H9 (cell line): ENCODE measurements around the gene ALG9. TPM values are rescaled to one million over a fixed set of nuclear protein-coding genes. Genes with fewer than 3 reads are reported as not detected.

Experiments
- DNase-seq: peaks from one replicate; pipeline ENCODE4 v3.0.0-alpha.2; 2017
- H2AFZ ChIP-seq: one replicate; pipeline ENCODE4 v1.6.1; 2013; ENCODE audit warnings: mild to moderate bottlenecking, low read length, control low read depth, moderate library complexity
- H2AK5ac ChIP-seq: 2 replicates; pipeline ENCODE4 v1.6.1; 2013; ENCODE audit warnings: low read length, control low read depth, mixed read lengths; ENCODE audit not compliant: insufficient read length
- H2BK120ac ChIP-seq: one replicate; pipeline ENCODE4 v1.6.1; 2013; ENCODE audit warnings: low read depth, mild to moderate bottlenecking, low read length, control low read depth, inconsistent platforms; ENCODE audit not compliant: poor library complexity, severe bottlenecking
- H2BK12ac ChIP-seq: 2 replicates; pipeline ENCODE4 v1.6.1; 2013; ENCODE audit warnings: low read length, control low read depth, mixed read lengths, low read depth; ENCODE audit not compliant: insufficient read length
- H2BK15ac ChIP-seq: 2 replicates; pipeline ENCODE4 v1.6.1; 2013; ENCODE audit warnings: low read depth, low read length, control low read depth
- H2BK20ac ChIP-seq: one replicate; pipeline ENCODE4 v1.6.1; 2013; ENCODE audit warnings: low read depth, mild to moderate bottlenecking, low read length, control low read depth, inconsistent platforms; ENCODE audit not compliant: poor library complexity, severe bottlenecking
- H2BK5ac ChIP-seq: 2 replicates; pipeline ENCODE4 v1.6.1; 2013; ENCODE audit warnings: low read length, control low read depth, mixed read lengths; ENCODE audit not compliant: insufficient read length
- H3K14ac ChIP-seq: 2 replicates; pipeline ENCODE4 v1.6.1; 2013; ENCODE audit warnings: low read length, control low read depth; ENCODE audit not compliant: insufficient read depth
- H3K18ac ChIP-seq: 2 replicates; pipeline ENCODE4 v1.6.1; 2013; ENCODE audit warnings: low read depth, mild to moderate bottlenecking, mixed read lengths, low read length, control low read depth; ENCODE audit not compliant: insufficient read length
- H3K23ac ChIP-seq: 2 replicates; pipeline ENCODE4 v1.6.1; 2013; ENCODE audit warnings: low read length, control low read depth, mixed read lengths, low read depth; ENCODE audit not compliant: insufficient read length
- H3K23me2 ChIP-seq: 2 replicates; pipeline ENCODE4 v1.6.1; 2013; ENCODE audit warnings: low read depth, mild to moderate bottlenecking, mixed read lengths, low read length, control low read depth; ENCODE audit not compliant: insufficient read length, poor library complexity, severe bottlenecking
- H3K27ac ChIP-seq: 2 replicates; pipeline ENCODE4 v1.5.1; 2013; ENCODE audit warnings: low read length, control low read depth, mixed read lengths, low read depth; ENCODE audit not compliant: insufficient read length
- H3K27me3 ChIP-seq: 2 replicates; pipeline ENCODE4 v1.6.1; 2013; ENCODE audit warnings: low read length, control low read depth, inconsistent platforms; ENCODE audit not compliant: insufficient read depth
- H3K4ac ChIP-seq: 2 replicates; pipeline ENCODE4 v1.6.1; 2013; ENCODE audit warnings: low read depth, mild to moderate bottlenecking, control low read depth, inconsistent platforms, low read length, moderate library complexity
- H3K4me1 ChIP-seq: 2 replicates; pipeline ENCODE4 v1.6.1; 2013; ENCODE audit warnings: low read length, control low read depth, inconsistent platforms; ENCODE audit not compliant: insufficient read depth
- H3K4me2 ChIP-seq: 2 replicates; pipeline ENCODE4 v1.6.1; 2013; ENCODE audit warnings: low read length, control low read depth, mixed read lengths; ENCODE audit not compliant: insufficient read length, insufficient read depth
- H3K56ac ChIP-seq: 2 replicates; pipeline ENCODE4 v1.6.1; 2013; ENCODE audit warnings: low read depth, mild to moderate bottlenecking, mixed read lengths, low read length, control low read depth; ENCODE audit not compliant: insufficient read length
- H3K79me1 ChIP-seq: 2 replicates; pipeline ENCODE4 v1.6.1; 2013; ENCODE audit warnings: low read depth, mild to moderate bottlenecking, moderate library complexity, low read length, control low read depth, inconsistent platforms; ENCODE audit not compliant: insufficient read depth, poor library complexity, severe bottlenecking
- H3K79me2 ChIP-seq: 2 replicates; pipeline ENCODE4 v1.6.1; 2013; ENCODE audit warnings: low read length, control low read depth, inconsistent platforms; ENCODE audit not compliant: insufficient read depth
- H3K9ac ChIP-seq: 2 replicates; pipeline ENCODE4 v1.6.1; 2013; ENCODE audit warnings: low read length, control low read depth, mixed read lengths; ENCODE audit not compliant: insufficient read length; ENCODE audit errors: extremely low read depth
- H3K9me3 ChIP-seq: one replicate; pipeline ENCODE4 v1.6.1; 2013; ENCODE audit warnings: low read depth, low read length, inconsistent platforms; ENCODE audit not compliant: control insufficient read depth
- H3T11ph ChIP-seq: one replicate; pipeline ENCODE4 v1.6.1; 2013; ENCODE audit warnings: mild to moderate bottlenecking, low read length, control low read depth, inconsistent platforms
- H4K20me1 ChIP-seq: one replicate; pipeline ENCODE4 v1.6.1; 2013; ENCODE audit not compliant: control insufficient read depth, insufficient read length, insufficient read depth
- H4K5ac ChIP-seq: 2 replicates; pipeline ENCODE4 v1.6.1; 2013; ENCODE audit warnings: low read depth, mild to moderate bottlenecking, mixed read lengths, low read length, control low read depth; ENCODE audit not compliant: insufficient read length
- H4K8ac ChIP-seq: replicated peaks from 2 replicates; pipeline ENCODE4 v1.6.1; 2013; ENCODE audit warnings: low read length, control low read depth, mixed read lengths, low read depth; ENCODE audit not compliant: insufficient read length
- H4K91ac ChIP-seq: 2 replicates; pipeline ENCODE4 v1.6.1; 2013; ENCODE audit warnings: low read depth, mild to moderate bottlenecking, moderate library complexity, mixed read lengths, low read length, control low read depth; ENCODE audit not compliant: insufficient read length
- H3K27ac Mint-ChIP-seq, 3 experiments: 2 replicates in 2 of 3; 3 replicates in 1 of 3; pipeline ENCODE4 v1.8.0; 2020 to 2021; ENCODE audit warnings: mixed read lengths in 3 of 3, mild to moderate bottlenecking in 1 of 3, moderate library complexity in 1 of 3
- H3K27me3 Mint-ChIP-seq: 2 replicates; pipeline ENCODE4 v1.8.0; 2021; ENCODE audit warnings: low read depth, mild to moderate bottlenecking, moderate library complexity, mixed read lengths
- H3K36me3 Mint-ChIP-seq, 3 experiments: 2 replicates in 2 of 3; 3 replicates in 1 of 3; pipeline ENCODE4 v1.8.0; 2020 to 2021; ENCODE audit warnings: low read depth in 3 of 3, mixed read lengths in 3 of 3; ENCODE audit not compliant: insufficient read depth in 1 of 3
- H3K4me1 Mint-ChIP-seq, 2 experiments: 2 replicates each; pipeline ENCODE4 v1.8.0; 2020; ENCODE audit warnings: mixed read lengths in 2 of 2
- H3K4me3 Mint-ChIP-seq, 2 experiments: 2 replicates in 1 of 2; 3 replicates in 1 of 2; pipeline ENCODE4 v1.8.0; 2020 to 2021; ENCODE audit warnings: mild to moderate bottlenecking in 2 of 2, mixed read lengths in 2 of 2, moderate library complexity in 1 of 2
- H3K9me3 Mint-ChIP-seq, 2 experiments: 2 replicates in 1 of 2; 3 replicates in 1 of 2; pipeline ENCODE4 v1.8.0; 2020; ENCODE audit warnings: mild to moderate bottlenecking in 2 of 2, mixed read lengths in 2 of 2, moderate library complexity in 1 of 2
- CTCF ChIP-seq: fragments of 200-600 bp; sonication (generic); conservative IDR thresholded peaks from 3 replicates; pipeline ENCODE4 v1.8.0; 2021; ENCODE audit warnings: antibody characterized with exemption, mild to moderate bottlenecking
- WGBS: extraction: QIAGEN DNeasy Blood & Tissue Kit; methylation state at CpG from one replicate; pipeline ENCODE4 v1.1.7; 2013; ENCODE audit warnings: missing lambda C conversion rate, low lambda C conversion rate, mixed read lengths; ENCODE audit not compliant: insufficient read length; ENCODE audit errors: extremely low coverage; 5-methylcytosine and 5-hydroxymethylcytosine counted together
- total RNA-seq: library from RNA; stranded (reverse); gene quantifications from 2 replicates; pipeline ENCODE4 v1.2.1, GENCODE V29; 2021

Gene ALG9
- total RNA-seq, 1 experiment from 2014 or later: 26.0 TPM

GRCh38 chr11:111737444-111738210 is 133.8 kb downstream of the ALG9 start:
- H4K5ac ChIP-seq: no peak overlapping the region
- WGBS: no CpG with 5 or more reads among the region's 14 CpGs
- no peak overlapping the region for H4K8ac ChIP-seq
- H2BK15ac ChIP-seq: no peak overlapping the region
- H4K20me1 ChIP-seq: no peaks in the 10 kb centered on the region
- Mint-ChIP-seq H3K27me3 (no peaks in the 10 kb centered on the region), H3K4me1 (peaks cover 20 to 42% of the 10 kb centered on the region in 2 experiments), H3K27ac (peak overlapping the region in 2 of 3 experiments; percentile 69 to 85; a peak in 4 of 7 replicates), H3K36me3 (peaks cover 5 to 35% (median 20%) of the 10 kb centered on the region in 3 experiments; a peak in 5 of 7 replicates), H3K9me3 (no peaks in the 10 kb centered on the region), H3K4me3 (no peak overlapping the region)
- no peak overlapping the region for H3K14ac ChIP-seq
- no peak overlapping the region for H3K9ac ChIP-seq
- H3T11ph ChIP-seq: no peak overlapping the region
- no peak overlapping the region for H4K91ac ChIP-seq
- no peaks in the 10 kb centered on the region for H3K27me3 ChIP-seq
- H3K4me1 ChIP-seq: no peaks in the 10 kb centered on the region
- no peaks in the 10 kb centered on the region for H3K23me2 ChIP-seq
- H2BK12ac ChIP-seq: no peak overlapping the region
- no peak overlapping the region for H2BK5ac ChIP-seq
- H3K9me3 ChIP-seq: no peaks in the 10 kb centered on the region
- H3K56ac ChIP-seq: no peak overlapping the region
- no peak overlapping the region for H2AK5ac ChIP-seq
- no peak overlapping the region for H3K4ac ChIP-seq
- TF ChIP-seq CTCF: no peak
- no peak overlapping the region for H2BK120ac ChIP-seq
- no peak overlapping the region for H3K18ac ChIP-seq
- no peak overlapping the region for H2BK20ac ChIP-seq
- H3K27ac ChIP-seq: no peak overlapping the region
- no peak overlapping the region for H2AFZ ChIP-seq
- H3K4me2 ChIP-seq: no peak overlapping the region
- H3K79me2 ChIP-seq: no peaks in the 10 kb centered on the region
- no peaks in the 10 kb centered on the region for H3K79me1 ChIP-seq
- no peak overlapping the region for H3K23ac ChIP-seq
- no peak for DNase-seq
